22Rv1 (cell line): ENCODE results near the gene LDLRAD4.

Experiments
- H3K27ac ChIP-seq: fragments of 450-650 bp; 2 replicates; pipeline ENCODE4 v1.5.1; 2017
- CTCF ChIP-seq: fragments of 450-650 bp; IDR thresholded peaks from 2 replicates; pipeline ENCODE4 v1.5.1; 2017; ENCODE audit warnings: mild to moderate bottlenecking
- ZFX ChIP-seq: fragments of 450-650 bp; IDR thresholded peaks from 2 replicates; pipeline ENCODE4 v1.6.1; 2017; ENCODE audit warnings: antibody characterized with exemption, borderline replicate concordance

LDLRAD4 gene

DNA sequence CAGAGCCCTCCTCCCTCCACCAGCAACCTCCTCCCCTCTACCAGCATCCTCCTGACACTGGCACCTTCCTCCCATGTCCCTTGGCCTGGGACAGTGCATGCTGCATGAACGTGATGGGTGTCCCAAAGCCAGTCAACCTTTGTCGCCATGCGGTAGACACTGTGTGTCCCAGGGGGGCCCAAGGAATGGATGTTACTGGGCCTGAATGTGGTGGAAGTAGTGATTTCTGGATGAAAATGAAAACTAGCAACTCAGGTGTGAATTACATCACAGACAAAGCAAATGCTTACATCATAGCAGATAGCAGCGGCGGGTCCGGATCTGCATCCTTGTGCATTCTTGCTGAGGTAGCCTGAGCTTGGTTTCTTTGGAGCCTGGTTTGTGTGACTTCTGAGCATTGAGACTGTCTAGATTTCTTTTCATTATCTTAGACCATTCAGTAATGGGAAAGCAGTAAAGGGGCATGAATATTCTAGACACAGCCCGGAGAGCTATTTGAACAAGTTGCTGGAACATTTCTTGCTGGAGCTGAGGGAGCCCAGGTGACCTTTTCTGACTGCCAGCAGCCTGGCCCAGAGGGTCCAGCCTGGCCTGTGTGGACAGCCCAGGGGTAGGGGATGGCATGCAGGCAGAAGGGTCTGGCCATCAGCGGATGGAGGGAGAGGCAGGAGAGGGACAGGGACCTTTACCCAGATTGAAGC is 407.4 kb downstream of the LDLRAD4 start:
- H3K27ac ChIP-seq, result no peak overlapping the region
- no peak for TF ChIP-seq ZFX
- TF ChIP-seq CTCF, result no peak

DNA sequence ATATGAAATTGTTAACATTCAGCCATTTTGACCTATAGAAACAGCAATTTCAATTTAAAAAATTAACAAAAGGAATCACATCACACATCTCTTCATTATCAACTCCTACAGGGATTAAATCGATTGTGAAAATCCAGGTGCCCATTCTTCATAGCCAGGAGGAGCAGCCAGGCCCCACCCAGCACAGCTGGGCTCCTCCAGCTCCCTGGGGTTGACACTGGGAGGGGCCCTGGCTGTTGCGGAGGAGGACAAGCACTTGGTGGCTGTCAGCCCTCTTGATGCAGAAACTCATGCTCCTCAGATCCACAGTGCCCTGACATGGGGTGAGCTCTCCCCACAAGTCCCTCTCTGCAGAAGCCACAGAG is 408.0 kb downstream of the LDLRAD4 start:
- TF ChIP-seq CTCF, result no peak
- no peak for TF ChIP-seq ZFX
- H3K27ac ChIP-seq, result no peak overlapping the region

GRCh38 chr18:13627639-13628038 is 409.1 kb downstream of the LDLRAD4 start:
- TF ChIP-seq CTCF (no peak), ZFX (no peak)
- H3K27ac ChIP-seq, result no peak overlapping the region

DNA sequence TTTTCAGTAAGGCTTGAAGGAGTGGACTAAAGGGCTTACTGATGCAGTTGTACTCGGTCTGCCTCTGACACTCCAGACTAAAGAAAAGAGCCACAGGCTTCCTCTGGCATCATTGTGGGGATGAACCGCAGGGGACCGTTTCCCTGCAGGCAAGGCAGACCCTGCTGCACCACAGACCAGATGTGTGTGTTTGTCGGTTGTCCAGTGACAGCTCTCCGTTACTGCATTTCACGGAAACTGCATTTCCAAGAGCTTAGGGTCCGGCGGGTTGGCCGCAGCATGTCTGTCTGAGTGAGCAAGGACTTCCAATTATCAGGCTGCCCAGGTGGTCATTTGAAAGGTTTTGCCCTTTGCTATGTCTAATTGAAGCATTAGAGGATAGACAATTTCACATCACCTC is 409.7 kb downstream of the LDLRAD4 start:
- TF ChIP-seq CTCF, result no peak
- no peak for TF ChIP-seq ZFX
- H3K27ac ChIP-seq, result no peak overlapping the region

GRCh38 chr18:13629841-13630715 is 411.5 kb downstream of the LDLRAD4 start:
- no peak for TF ChIP-seq ZFX
- TF ChIP-seq CTCF, result peak; percentile 60
- no peak overlapping the region for H3K27ac ChIP-seq

DNA sequence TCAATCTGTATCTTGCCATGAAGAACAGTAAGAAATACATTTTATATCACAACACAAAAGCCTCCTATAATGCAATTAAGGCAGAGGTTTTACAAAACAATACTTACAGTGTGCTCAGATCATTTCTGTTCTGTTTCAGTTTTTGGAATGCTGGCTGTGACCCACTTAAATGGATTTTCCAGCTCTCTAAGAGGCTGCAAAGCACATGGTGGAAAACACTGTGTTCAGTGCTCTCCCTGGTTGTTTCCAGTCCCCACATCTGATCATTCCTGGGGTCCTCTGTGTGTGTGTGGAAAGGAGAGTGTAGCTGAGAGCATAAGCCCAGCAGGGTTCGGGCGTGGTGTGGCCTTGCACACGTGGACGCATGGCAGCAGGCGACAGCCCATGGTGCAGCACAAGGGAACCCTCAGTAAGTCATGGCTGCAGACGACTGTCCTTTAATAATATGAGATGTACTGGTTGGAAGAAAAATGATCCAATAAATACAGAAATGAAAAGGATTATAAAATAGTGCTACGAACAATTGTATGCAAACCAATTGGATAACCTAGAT is 412.2 kb downstream of the LDLRAD4 start:
- no peak for TF ChIP-seq ZFX
- no peak for TF ChIP-seq CTCF
- no peak overlapping the region for H3K27ac ChIP-seq

GRCh38 chr18:13633700-13634099 is 415.1 kb downstream of the LDLRAD4 start:
- H3K27ac ChIP-seq, result no peak overlapping the region
- TF ChIP-seq CTCF (no peak), ZFX (no peak)
